ENCODE measurements around the gene AGO1. TPM values are rescaled to one million over a fixed set of nuclear protein-coding genes. Genes with fewer than 3 reads are reported as not detected.

Gene AGO1
- polyA plus RNA-seq, 1 donor from 2014 or later = 13.0 TPM

Other genes starting within 250 kb of the AGO1 start
- gene PSMB2, start 241.7 kb upstream of the AGO1 start, polyA plus RNA-seq = 48.2 and 52.1 TPM in 2 replicates
- 6.7 and 7.5 TPM in 2 replicates for gene C1orf216, start 164.3 kb upstream of the AGO1 start, polyA plus RNA-seq
- gene CLSPN, start 113.2 kb upstream of the AGO1 start, polyA plus RNA-seq = 0.76 and 2.4 TPM in 2 replicates
- gene AGO4, start 75.2 kb upstream of the AGO1 start, polyA plus RNA-seq = 49.8 and 51.9 TPM in 2 replicates
- 9.4 and 10.2 TPM in 2 replicates for gene AGO3, start 47.9 kb downstream of the AGO1 start, polyA plus RNA-seq
- 32.1 and 34.7 TPM in 2 replicates for gene TEKT2, start 200.9 kb downstream of the AGO1 start, polyA plus RNA-seq
- 66.7 and 71.5 TPM in 2 replicates for gene ADPRS, start 205.7 kb downstream of the AGO1 start, polyA plus RNA-seq
- gene COL8A2, start 242.0 kb downstream of the AGO1 start, polyA plus RNA-seq = 0.98 TPM in 1 of 2 replicates, not detected in the other

Measured in neural cell (in vitro differentiated cells).